ENCODE data around the gene PRLR. TPM values are rescaled to one million over a fixed set of nuclear protein-coding genes. Genes with fewer than 3 reads are reported as not detected.
"Not testable (repeated sequence)": the region's sequence is repeated elsewhere in the genome, so short reads cannot be mapped to it uniquely, and the experiment has no call there.

The PRLR gene
- total RNA-seq, 1 donor from 2014 or later = 0.50 TPM

GRCh38 chr5:35035929-35036328 is 194.4 kb downstream of the PRLR start:
- not testable (repeated sequence) for DNase-seq (ENCODE audit: low read depth)

GRCh38 chr5:35035271-35035670 is 195.0 kb downstream of the PRLR start:
- no peak for DNase-seq (ENCODE audit: low read depth)

- no peak for DNase-seq (ENCODE audit: low read depth)
Measured at GRCh38 chr5:35032356-35032755, 197.9 kb downstream of the PRLR start.

GRCh38 chr5:35031276-35031675 is 199.0 kb downstream of the PRLR start:
- DNase-seq (ENCODE audit: low read depth) = peak; percentile 100

GRCh38 chr5:35030426-35031100 is 199.7 kb downstream of the PRLR start:
- no peak for DNase-seq (ENCODE audit: low read depth)

GRCh38 chr5:35029333-35029732 is 201.0 kb downstream of the PRLR start:
- DNase-seq (ENCODE audit: low read depth) = peak; percentile 93

GRCh38 chr5:35026941-35027340 is 203.3 kb downstream of the PRLR start:
- DNase-seq (ENCODE audit: low read depth) = peak; percentile 94

- DNase-seq (ENCODE audit: low read depth) = peak; percentile 58
Measured at GRCh38 chr5:35026280-35026840, 203.9 kb downstream of the PRLR start.

GRCh38 chr5:35024911-35025510 is 205.3 kb downstream of the PRLR start:
- DNase-seq (ENCODE audit: low read depth) = no peak

GRCh38 chr5:35023391-35024178 is 206.7 kb downstream of the PRLR start:
- no peak for DNase-seq (ENCODE audit: low read depth)

GRCh38 chr5:35016174-35017051 is 213.9 kb downstream of the PRLR start:
- DNase-seq (ENCODE audit: low read depth) = no peak

GRCh38 chr5:35015063-35015462 is 215.2 kb downstream of the PRLR start:
- no peak for DNase-seq (ENCODE audit: low read depth)

- peak; percentile 83 for DNase-seq (ENCODE audit: low read depth)
Measured at GRCh38 chr5:35012796-35013195, 217.5 kb downstream of the PRLR start.

- DNase-seq (ENCODE audit: low read depth) = no peak
Measured at GRCh38 chr5:35012365-35012764, 217.9 kb downstream of the PRLR start.

- DNase-seq (ENCODE audit: low read depth) = no peak
Measured at GRCh38 chr5:35010676-35011075, 219.6 kb downstream of the PRLR start.

- DNase-seq (ENCODE audit: low read depth) = no peak
Measured at GRCh38 chr5:35009657-35010056, 220.6 kb downstream of the PRLR start.

- DNase-seq (ENCODE audit: low read depth) = no peak
Measured at GRCh38 chr5:35009019-35009418, 221.3 kb downstream of the PRLR start.

GRCh38 chr5:35004771-35005170 is 225.5 kb downstream of the PRLR start:
- DNase-seq (ENCODE audit: low read depth) = no peak

GRCh38 chr5:35004200-35004599 is 226.1 kb downstream of the PRLR start:
- DNase-seq (ENCODE audit: low read depth) = no peak

GRCh38 chr5:35003018-35003957 is 227.0 kb downstream of the PRLR start:
- DNase-seq (ENCODE audit: low read depth) = peak; percentile 27
